Skin epidermis (tissue), 12 donors: ENCODE measurements around the gene LPP.

Experiments used
- H3K27ac ChIP-seq, 21 experiments: fragments of 200-600 bp; sonication (generic) in 11 of 21; one replicate each; pipeline ENCODE4 v1.5.0; 2020; ENCODE audit warnings: mild to moderate bottlenecking in 3 of 21, inconsistent platforms in 2 of 21, moderate library complexity in 2 of 21
- H3K4me3 ChIP-seq, 7 experiments: fragments of 200-600 bp; sonication (generic) in 2 of 7; one replicate each; pipeline ENCODE4 v1.5.0; 2020; ENCODE audit warnings: inconsistent platforms in 2 of 7, mild to moderate bottlenecking in 2 of 7, moderate library complexity in 1 of 7

The LPP gene

DNA sequence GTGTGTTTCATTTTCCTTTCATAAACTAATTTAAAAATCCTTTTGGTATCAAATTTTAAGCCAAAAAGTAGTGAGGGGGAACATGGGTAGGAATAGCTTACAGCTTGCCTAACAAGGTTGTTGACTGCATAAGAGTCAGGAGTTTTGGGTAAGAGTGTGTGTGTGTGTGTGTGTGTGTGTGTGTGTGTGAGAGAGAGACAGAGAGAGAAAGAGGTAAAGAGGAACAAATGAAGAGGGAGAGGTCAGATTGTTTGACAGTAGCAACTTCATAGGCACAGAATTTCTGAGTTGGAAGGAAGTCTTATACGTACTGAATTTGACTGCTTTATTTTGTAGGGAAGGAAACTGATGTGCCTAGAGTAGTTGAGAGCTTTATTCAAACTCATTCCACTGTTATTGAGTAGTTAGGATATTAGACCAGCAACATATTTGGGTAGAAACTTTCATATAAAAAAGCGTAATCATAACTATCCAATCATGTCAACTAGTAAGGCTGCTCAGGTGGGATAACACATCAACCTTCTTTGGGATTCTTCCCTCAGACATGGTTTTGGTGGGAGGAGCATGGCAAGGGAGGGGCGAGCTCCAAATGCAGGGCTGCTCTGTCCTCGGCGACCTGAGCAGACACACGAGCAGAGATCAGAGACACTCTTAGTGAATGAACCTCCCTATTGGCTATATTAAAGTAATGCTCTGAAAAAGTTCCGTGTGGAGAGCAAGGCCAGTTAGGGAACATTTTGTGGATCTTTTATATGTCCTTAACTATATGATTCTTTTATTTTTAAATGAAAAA, 86.4 kb downstream of the LPP start:
- no peak overlapping the region for H3K4me3 ChIP-seq
- no peak overlapping the region for H3K27ac ChIP-seq

DNA sequence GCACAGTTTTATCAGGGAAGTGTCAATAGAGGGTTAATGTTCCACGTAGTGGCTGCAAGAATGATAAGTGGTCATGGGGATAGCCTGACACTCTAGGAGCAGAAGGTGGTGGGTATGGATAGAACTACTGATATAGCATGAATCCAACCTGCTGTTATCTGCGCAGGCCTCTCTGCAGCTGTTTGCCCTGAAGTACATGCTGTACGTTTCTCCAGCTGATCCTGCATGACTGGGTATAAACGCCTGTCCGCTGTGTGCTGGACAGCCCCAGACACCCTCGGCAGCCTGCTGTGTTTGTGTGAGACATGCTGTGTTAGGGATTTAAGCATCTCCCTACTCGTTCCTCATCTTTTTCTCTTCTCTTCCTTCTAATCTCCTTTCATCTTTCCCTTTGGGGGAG, 87.1 kb downstream of the LPP start:
- H3K27ac ChIP-seq: no peak overlapping the region
- H3K4me3 ChIP-seq: no peak overlapping the region

DNA sequence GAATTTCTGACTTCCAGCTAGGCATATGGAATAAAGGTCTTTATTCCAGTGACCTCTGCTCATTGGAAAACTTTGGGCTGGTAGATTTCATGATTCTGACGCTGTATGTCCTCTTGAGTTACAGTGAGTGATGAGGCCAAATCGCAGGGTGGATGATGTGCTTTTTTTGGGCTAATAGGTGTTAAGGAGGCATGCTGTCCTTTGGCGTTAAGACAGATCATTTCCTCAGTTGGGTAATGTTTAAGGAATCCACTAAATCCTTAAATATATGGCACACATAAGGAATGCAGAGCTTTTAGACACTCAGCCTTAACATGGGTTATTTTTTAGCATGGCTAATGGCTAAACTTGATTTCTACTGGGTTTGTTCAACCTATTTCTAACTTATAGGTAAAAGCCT, 87.9 kb downstream of the LPP start:
- H3K27ac ChIP-seq: peak overlapping the region in 2 of 21 experiments; percentile 51 to 53
- H3K4me3 ChIP-seq: no peak overlapping the region

DNA sequence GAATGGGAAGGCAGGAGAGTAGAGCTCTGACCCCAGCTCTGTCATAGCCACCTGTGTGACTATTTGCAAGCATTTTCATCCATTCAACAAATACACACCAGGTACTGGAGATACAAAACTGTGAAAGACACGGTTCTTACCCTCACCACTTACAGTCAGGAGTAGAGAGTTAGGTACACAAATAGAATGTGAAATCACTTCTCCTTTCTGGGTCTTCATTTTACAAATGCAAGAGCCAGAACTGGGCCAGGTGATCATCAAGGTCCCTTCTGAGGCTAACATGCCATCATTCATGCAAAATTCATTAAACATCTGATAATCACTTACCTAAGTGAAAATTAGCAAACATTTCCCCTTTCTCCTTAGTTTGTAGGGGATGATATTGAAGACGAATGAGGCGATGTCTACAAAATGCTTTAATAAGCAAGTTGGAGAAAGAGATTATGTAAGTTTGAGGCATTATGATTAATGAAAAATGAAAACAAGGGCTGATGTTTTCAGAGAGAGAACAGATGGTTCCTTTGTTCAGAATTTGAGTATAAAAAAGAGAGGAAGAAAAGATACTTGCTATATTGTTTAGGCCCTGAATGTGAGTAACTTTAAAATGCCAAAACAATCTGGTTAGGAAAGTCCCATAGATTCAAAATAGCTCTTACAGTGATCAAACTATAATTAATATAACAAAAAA, 88.6 kb downstream of the LPP start:
- peak overlapping the region in 7 of 21 experiments; percentile 9 to 63 (median 34) for H3K27ac ChIP-seq
- no peak overlapping the region for H3K4me3 ChIP-seq

DNA sequence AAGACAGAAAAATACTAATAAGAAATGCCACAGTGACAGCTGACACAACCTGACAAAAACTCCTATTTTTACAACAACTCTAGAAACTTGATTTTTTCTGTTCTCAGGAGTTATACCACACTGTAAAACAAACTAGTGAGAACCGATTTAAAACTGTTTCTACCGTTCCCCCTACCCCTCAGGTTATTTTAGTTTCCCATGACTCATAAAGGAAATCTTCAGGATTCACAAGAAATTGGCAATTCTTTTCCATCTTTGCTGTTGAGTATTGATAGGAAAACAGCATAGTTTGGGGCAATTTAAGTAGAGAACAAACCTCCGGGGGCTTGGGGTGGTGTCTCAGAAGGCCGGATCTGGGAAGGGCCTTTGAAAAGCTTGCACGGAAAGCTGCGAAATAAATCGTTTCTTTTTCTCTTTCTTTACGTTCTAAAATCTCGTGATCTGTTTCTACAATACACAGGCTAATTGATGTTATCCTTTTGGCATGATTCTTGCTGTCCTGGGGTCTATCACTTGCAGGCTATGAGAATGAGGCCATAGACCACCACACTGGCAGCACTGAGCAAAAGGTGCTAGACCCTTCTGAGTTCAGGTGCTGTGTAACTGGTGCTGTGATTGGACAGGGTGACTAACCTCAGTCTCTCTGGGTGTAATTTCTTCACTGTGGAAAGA, 89.3 kb downstream of the LPP start:
- peak overlapping the region in 7 of 21 experiments; percentile 9 to 63 (median 26) for H3K27ac ChIP-seq

DNA sequence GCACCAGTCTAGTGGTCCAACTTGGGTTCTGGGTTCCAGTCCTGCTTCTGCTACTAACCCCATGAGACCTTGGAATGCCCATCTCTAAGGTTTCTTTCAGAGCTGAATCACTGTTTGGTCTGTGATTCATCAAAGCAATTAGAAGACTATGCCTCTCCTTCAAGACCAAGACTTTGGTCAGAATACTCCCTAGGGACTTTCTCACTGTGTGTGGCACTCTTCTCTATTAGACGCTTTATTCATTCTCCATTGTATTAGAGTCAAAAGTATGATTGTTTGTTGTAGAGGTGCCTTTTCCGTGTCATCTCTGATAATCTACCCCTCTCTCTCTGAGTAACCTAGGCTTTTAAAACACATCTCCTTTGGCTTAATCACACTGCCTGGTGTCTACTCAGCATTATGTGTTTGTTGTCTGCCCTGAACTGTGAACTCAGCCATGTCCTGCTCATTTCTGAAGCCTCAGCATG, 90.5 kb downstream of the LPP start:
- H3K27ac ChIP-seq: peak overlapping the region in 2 of 21 experiments; percentile 14 to 63
- no peak overlapping the region for H3K4me3 ChIP-seq

More for the DNA sequence above, 89.3 kb downstream of the LPP start:
- no peak overlapping the region for H3K4me3 ChIP-seq

DNA sequence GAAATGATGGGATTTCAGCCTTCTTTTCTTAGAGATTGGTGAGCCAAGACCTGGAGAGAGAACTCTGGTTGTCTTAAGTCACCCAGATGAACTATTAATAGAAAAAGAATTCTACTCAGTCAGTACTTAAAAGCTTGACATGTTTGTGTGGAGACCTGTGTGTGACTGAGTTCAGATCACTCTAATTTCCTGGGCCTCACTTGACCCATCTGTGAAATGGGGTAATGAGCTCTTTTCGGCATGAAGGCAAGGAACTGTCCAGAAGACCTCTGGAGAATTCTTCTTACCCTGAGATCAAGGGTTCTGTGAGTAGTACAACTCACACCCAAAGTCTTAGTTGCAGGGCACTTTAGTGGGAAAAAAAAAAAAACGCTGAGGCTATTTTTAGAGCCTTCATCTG, 92.9 kb downstream of the LPP start:
- no peak overlapping the region for H3K4me3 ChIP-seq
- no peak overlapping the region for H3K27ac ChIP-seq

DNA sequence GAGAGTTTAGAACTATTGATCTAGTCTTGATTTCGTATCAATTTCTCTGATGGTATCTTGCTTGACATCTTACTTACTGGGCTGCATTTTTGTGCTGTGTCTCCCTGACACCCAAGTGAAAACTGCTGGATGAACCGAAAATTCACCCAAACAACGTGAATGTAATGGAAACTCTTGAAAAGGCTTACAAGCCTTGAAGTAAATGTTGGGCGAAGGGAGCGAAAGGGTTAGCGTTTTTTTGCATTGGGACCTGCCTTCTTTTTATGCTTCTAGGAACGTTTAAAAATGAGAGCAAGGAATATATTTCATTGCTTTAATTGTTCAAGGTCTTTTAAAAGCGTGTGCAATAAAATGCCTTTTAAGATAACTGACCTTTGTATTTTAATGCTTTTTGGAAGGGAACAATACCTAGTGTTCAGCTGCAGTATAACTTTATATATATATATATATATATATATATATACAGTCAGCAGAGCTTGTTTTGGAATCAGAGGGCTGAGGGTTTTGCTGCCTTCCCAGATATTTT, 94.1 kb downstream of the LPP start:
- Histone ChIP-seq H3K27ac (no peak overlapping the region), H3K4me3 (no peak overlapping the region)

DNA sequence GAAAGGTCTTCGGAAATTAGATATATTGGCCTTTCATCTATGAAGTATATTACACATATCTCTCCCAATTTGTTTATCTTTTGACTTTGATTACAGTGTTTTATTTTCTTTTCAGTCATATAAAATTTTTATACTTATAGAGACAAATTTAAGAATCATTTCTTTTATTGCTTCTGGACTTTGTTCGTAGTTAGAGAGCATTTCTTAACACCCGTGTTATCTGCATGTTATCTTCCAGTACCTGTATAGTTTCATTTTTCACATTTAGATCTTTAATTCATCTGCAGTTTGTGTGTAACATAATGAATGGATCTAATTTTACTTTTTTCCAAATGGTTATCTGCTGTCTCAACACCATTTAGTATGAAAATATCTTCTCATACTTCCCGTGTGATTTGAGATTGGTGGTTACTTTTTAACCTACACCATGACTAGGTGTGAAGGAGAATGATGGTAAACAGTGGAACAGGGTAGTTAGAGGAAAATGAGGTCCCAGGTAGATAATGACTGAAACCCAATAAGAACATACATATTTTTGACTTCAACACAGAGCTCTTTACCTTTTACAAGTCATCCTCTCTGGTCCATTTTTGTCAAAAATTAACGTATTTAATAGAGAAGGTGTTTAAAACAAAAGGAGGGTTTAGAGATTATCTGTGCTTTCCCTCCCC, 99.3 kb downstream of the LPP start:
- H3K4me3 ChIP-seq: no peak overlapping the region
- no peak overlapping the region for H3K27ac ChIP-seq

DNA sequence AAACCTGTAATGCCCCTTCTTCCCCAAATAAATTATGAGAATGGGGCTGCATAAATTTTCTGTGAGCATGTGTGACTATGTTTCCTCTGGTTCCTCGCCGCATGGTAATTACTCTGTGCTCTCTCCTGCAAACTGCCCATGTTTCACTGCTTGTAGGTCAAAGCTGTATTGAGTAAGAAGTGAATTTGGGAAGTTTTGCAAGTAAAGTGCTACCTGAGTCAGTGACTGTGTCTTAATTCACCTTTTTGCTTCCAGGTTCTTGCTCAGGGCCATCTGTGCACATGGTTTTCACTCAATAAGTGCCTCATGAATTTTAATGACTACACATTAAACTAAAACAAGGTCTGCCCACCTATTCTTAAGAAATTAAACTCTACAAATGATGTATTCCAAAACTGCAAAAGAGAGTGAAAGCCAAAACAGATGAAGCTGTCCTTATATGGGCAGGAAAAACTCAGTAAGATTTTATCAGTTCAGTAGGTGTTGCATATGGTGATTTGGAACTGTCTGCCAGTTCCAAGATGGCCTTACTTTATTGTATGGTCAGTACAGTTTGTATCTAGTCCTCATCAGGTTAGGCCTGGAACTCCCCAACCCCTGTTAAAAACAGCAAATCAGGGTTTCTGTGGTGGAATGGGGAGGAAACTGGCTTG, 100.0 kb downstream of the LPP start:
- H3K4me3 ChIP-seq: no peak overlapping the region
- no peak overlapping the region for H3K27ac ChIP-seq

DNA sequence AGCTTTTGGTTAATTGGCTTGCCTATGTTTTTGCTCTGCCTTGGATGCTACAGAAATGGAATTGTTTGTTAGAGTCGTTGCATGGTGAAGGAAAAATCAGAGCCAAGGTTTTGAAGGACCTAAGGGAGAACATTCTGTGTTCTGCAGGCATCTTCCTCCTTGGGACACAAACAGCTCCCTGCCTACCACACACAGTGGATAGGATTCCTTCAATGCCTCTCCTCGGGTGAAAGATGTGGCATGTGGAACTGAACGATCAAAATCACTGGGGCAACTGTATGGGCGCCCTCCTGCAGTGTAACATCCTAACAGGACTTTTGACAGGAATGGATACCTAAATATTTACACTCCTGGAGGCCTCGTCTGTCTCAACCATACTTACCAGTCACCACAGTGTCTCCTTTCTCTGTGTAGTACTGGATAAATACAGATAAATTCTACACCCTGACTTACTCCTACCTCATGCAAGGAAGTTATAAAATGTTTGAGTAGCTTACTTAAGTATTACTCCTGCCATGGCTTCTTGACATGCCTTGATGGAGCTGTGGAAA, 100.6 kb downstream of the LPP start:
- no peak overlapping the region for H3K27ac ChIP-seq
- no peak overlapping the region for H3K4me3 ChIP-seq

DNA sequence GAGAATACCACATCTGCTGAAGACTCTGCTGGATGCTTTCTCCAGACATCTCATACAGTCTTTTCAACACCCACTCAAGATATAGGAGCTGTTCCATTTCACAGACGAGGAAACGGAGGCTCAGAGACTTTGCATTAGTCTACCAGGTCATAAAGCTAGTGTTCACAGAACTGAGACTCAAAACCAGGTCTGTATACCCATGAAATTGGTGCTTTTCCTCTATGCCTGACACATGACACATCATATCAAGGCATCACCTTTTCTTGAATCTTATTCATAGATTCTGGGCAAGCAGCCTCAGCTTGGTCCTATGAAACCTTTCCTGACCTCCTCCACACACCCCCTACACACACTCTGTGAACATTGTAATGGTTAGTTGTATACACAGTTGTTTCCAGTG, 101.2 kb downstream of the LPP start:
- no peak overlapping the region for H3K27ac ChIP-seq

DNA sequence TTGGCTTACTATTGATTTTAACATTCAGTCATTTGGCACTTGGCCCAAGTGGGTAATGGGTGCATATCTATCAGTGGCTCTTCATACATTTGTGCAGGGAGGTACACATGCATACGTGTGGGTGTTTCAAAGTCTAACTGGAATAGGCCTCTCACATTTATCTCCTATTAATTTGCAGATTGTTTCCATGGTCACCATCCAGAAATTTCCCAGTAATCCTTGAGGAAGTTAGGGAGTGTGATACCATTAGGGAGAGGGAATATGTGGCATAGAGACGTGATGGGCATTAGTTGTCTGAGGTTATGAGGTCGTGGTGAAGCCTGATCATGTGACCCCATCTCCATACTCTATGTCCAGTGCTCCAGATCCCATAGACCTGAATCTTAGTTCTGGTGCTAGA, 102.8 kb downstream of the LPP start:
- H3K4me3 ChIP-seq: no peak overlapping the region
- no peak overlapping the region for H3K27ac ChIP-seq

More for the DNA sequence above, 101.2 kb downstream of the LPP start:
- H3K4me3 ChIP-seq: no peak overlapping the region

DNA sequence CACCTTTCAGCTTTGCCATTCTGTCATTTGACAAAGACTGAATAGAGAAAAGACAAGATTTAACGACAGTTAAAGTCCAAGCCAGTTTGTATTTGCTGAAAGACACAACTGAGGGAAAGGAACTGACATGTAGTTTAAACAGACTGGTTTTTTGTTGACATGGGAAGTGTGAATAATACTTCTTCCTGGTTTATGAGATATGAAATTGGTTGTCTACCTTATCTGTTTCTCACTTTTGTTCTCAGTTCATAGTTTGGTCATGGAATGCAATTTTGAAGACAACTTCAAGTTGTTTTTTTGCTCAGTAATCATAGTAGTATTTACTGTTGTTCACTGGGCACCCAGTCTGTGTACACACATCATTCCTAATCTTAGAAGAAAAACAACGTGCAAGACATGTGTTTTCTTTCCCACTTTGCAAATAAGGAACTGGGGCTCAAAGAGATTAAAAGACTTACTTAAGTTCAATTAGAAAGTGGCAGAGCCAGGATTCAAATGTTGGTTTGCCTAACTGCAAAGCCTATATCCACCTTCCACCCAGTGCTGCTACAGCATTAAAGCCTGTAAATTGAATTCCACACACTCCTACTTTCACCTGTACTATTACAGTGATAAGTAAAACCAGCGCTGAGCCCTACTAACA, 103.5 kb downstream of the LPP start:
- Histone ChIP-seq H3K27ac (no peak overlapping the region), H3K4me3 (no peak overlapping the region)

DNA sequence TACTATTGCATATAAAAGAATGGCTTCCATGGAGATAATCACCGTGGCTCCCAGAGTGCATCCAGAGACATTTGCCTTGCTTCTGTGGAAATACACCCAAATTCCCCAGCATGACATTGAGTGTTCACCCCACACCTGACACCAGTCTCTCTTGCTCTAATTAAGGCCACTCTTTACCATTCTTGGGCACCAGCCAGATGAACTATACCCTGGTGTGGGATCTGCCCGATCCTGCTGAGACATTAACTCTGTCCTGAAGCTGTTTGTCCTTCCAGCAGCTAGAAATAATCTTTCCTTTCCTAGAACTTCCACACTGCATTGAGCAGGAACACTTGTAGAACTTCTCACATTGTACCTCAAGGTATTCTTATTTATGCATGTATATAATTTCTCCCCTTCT, 105.2 kb downstream of the LPP start:
- Histone ChIP-seq H3K27ac (no peak overlapping the region), H3K4me3 (no peak overlapping the region)

DNA sequence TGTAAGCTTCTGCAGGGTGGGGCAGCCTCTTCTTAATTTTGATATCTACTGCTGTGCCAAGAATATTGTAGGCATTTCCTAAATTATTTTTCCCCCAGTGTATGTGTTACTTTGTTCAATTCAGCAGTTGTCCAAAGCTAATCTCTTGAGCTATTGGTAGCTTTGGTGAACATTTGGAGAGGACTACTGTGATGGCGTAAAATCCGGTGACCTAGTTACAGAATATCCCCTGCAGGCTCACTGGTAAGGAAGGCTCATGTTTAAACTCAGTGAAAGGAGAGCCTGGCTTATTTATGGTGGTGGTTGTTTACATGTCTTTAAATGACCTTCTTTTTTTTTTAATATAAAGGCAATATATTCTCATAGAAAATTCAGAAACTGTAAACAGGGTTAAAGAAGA, 105.6 kb downstream of the LPP start:
- no peak overlapping the region for H3K4me3 ChIP-seq
- H3K27ac ChIP-seq: no peak overlapping the region

DNA sequence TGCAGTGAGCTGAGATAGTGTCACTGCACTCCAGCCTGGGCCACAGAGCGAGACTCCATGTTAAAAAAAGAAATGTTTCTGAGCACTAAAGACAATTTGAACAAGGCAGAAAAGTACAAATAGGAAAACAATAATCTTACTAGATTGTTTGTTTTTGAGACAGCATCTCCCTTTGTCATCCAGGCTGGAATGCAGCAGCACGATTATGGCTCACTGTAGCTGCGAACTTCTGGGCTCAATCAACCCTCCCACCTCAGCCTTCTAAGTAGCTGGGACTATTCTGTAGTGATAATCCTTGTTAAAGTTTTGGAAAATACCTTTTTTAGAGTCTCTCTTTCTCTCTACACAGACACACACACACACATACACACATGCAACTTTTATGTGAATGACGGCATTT, 107.1 kb downstream of the LPP start:
- H3K4me3 ChIP-seq: no peak overlapping the region
- no peak overlapping the region for H3K27ac ChIP-seq

DNA sequence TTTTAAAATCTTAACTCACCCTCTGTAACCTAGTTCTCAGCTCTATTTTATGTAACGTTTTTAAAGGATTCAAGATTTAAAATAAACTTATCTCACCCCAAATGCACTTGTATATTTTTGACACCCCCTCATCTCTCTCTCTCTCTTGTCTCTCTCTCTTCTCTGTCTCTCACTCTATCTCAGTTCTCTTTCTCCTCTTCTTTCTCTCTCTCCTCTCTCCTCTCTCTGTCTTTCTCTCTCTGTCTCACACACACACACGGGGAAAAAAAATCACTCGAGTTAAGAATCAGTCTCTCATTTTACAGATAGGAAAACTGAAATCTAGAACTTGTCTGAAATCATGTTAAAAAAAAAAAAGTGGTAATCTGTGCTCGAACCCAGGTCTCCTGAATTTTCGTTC, 108.5 kb downstream of the LPP start:
- Histone ChIP-seq H3K4me3 (no peak overlapping the region), H3K27ac (peak overlapping the region in 4 of 21 experiments; percentile 17 to 37 (median 28))
